Upper lobe of right lung (tissue), 1 donor: ENCODE results near the gene TMEM237. TPM values are rescaled to one million over a fixed set of nuclear protein-coding genes. Genes with fewer than 3 reads are reported as not detected.

Experiments
- ATAC-seq: fragments of 200-7000 bp; cut with Tn5 transposase; one replicate; pipeline ENCODE4 v1.9.1; 2020; ENCODE audit warnings: mild to moderate bottlenecking, moderate library complexity
- DNase-seq: peaks from one replicate; pipeline ENCODE4 v3.0.0-alpha.2; 2020
- H3K27ac ChIP-seq: fragments of 200-600 bp; one replicate; pipeline ENCODE4 v1.8.0; 2022
- H3K27me3 ChIP-seq: fragments of 200-600 bp; one replicate; pipeline ENCODE4 v1.8.0; 2022; ENCODE audit warnings: mild to moderate bottlenecking
- H3K36me3 ChIP-seq: fragments of 200-600 bp; one replicate; pipeline ENCODE4 v1.8.0; 2022
- H3K4me1 ChIP-seq: fragments of 200-600 bp; one replicate; pipeline ENCODE4 v1.8.0; 2022
- H3K4me3 ChIP-seq: fragments of 200-600 bp; one replicate; pipeline ENCODE4 v1.8.0; 2022; ENCODE audit warnings: mild to moderate bottlenecking
- H3K9me3 ChIP-seq: fragments of 200-600 bp; one replicate; pipeline ENCODE4 v1.8.0; 2022
- CTCF ChIP-seq: fragments of 200-600 bp; IDR thresholded peaks from one replicate; pipeline ENCODE4 v1.8.0; 2022; ENCODE audit warnings: antibody characterized with exemption
- intact Hi-C: fragments of 100-400 bp; cut with DNase I; formaldehyde crosslinking; loops from one replicate; pipeline ENCODE4 v1.11.0; 2022
- total RNA-seq: library from RNA; stranded (reverse); fragmentation: NEBNext Ultra II Directional; extraction: Animal tissue kit (Norgen Biotek cat#: 25700); gene quantifications from one replicate; pipeline ENCODE4 v1.2.1, GENCODE V29; 2021
- donor health status: DM: no; HTN: yes; CAD: no; lungs with severe emphysema.

The TMEM237 gene
- total RNA-seq, 1 donor from 2014 or later, result 13.7 TPM

GRCh38 chr2:201580486-201580885 is 62.8 kb downstream of the TMEM237 start:
- Histone ChIP-seq H3K4me3 (no peak overlapping the region), H3K4me1 (peaks cover 3% of the 10 kb centered on the region), H3K27ac (peak overlapping the region; percentile 37), H3K27me3 (no peaks in the 10 kb centered on the region), H3K36me3 (no peaks in the 10 kb centered on the region), H3K9me3 (no peaks in the 10 kb centered on the region)
- DNase-seq (no peak), ATAC-seq (peak; percentile 64)
- no peak for TF ChIP-seq CTCF
- intact Hi-C loops, result no loop called here

GRCh38 chr2:201579536-201579935 is 63.8 kb downstream of the TMEM237 start:
- ATAC-seq (no peak), DNase-seq (no peak)
- TF ChIP-seq CTCF, result no peak
- intact Hi-C loops, result no loop called here
- peaks cover 3% of the 10 kb centered on the region for H3K4me1 ChIP-seq
- H3K36me3 ChIP-seq, result no peaks in the 10 kb centered on the region
- no peak overlapping the region for H3K4me3 ChIP-seq
- no peaks in the 10 kb centered on the region for H3K9me3 ChIP-seq
- no peaks in the 10 kb centered on the region for H3K27me3 ChIP-seq
- no peak overlapping the region for H3K27ac ChIP-seq

- H3K27ac ChIP-seq, result no peak overlapping the region
- no peaks in the 10 kb centered on the region for H3K27me3 ChIP-seq
- ATAC-seq (no peak), DNase-seq (no peak)
- intact Hi-C loops, result no loop called here
- H3K36me3 ChIP-seq, result no peaks in the 10 kb centered on the region
- no peaks in the 10 kb centered on the region for H3K9me3 ChIP-seq
- no peak overlapping the region for H3K4me3 ChIP-seq
- TF ChIP-seq CTCF, result no peak
- peaks cover under 1% of the 10 kb centered on the region for H3K4me1 ChIP-seq
Measured at GRCh38 chr2:201575971-201576370, 67.3 kb downstream of the TMEM237 start.

GRCh38 chr2:201574766-201575165 is 68.5 kb downstream of the TMEM237 start:
- DNase-seq, result no peak
- intact Hi-C loops, result no loop called here
- no peak for ATAC-seq
- TF ChIP-seq CTCF, result no peak
- no peaks in the 10 kb centered on the region for H3K9me3 ChIP-seq
- no peak overlapping the region for H3K27ac ChIP-seq
- H3K36me3 ChIP-seq, result no peaks in the 10 kb centered on the region
- no peaks in the 10 kb centered on the region for H3K4me1 ChIP-seq
- no peaks in the 10 kb centered on the region for H3K27me3 ChIP-seq
- H3K4me3 ChIP-seq, result no peak overlapping the region

- DNase-seq (no peak), ATAC-seq (no peak)
- H3K9me3 ChIP-seq, result no peaks in the 10 kb centered on the region
- no peak overlapping the region for H3K4me3 ChIP-seq
- no peak for TF ChIP-seq CTCF
- no peaks in the 10 kb centered on the region for H3K36me3 ChIP-seq
- H3K27me3 ChIP-seq, result no peaks in the 10 kb centered on the region
- intact Hi-C loops, result no loop called here
- no peak overlapping the region for H3K27ac ChIP-seq
- no peaks in the 10 kb centered on the region for H3K4me1 ChIP-seq
Measured at GRCh38 chr2:201572846-201573508, 70.3 kb downstream of the TMEM237 start.

Other genes starting within 250 kb of the TMEM237 start
- gene TRAK2, start 192.0 kb downstream of the TMEM237 start, total RNA-seq, result 78.0 TPM
- gene STRADB, start 191.8 kb downstream of the TMEM237 start, total RNA-seq, result 18.9 TPM
- 0.17 TPM for gene MPP4, start 55.1 kb upstream of the TMEM237 start, total RNA-seq
- gene ALS2, start 137.4 kb upstream of the TMEM237 start, total RNA-seq, result 26.2 TPM
- gene CDK15, start 163.0 kb upstream of the TMEM237 start, total RNA-seq, result 6.0 TPM